ENCODE results near the gene GPA33. TPM values are rescaled to one million over a fixed set of nuclear protein-coding genes. Genes with fewer than 3 reads are reported as not detected.

The GPA33 gene
- total and polyA plus RNA-seq, 2 donors (not counting 1 experiment from before 2014, with no cell fraction given): not detected

DNA sequence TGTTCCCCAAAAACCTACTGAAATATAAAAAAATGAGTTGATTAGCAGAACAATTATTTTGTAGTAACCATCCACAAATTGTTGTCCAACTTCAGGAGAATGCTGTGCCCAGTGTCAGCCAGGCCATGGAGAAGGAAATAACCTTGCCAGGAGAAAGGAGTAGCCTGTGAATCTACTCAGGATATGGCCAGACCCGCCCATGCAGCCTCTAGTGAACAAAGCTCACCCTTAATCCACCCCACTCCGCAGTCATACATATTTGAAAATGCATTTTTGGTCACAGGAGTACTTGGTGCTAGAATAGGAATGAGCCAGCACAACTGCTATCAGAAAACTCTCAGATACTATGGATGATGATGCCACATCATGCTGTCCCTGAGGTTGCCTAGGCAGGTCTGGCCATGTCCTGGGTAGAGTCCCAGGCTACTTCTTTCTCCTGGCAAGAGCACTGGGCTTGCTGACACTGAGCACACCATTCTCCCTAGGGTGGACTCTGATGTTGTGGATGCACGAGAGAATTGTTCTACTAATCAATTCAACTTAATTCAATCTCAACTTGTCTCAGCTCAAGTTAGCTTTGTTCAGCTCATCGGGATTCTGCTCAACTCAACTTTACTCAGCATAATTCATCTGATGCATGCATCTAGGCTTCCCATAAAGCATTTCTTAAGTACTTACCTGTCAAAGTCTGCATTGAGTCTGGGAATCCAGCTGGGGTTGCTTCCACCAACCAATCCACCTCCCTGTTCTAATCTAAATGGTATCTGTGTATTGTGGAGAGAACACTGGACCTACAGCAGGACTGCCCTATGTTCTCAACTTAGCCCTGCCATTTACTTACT lies 21.9 kb upstream of the GPA33 start:
- no peaks in the 10 kb centered on the region for H3K27me3 ChIP-seq (ENCODE audit: control insufficient read depth, insufficient read depth, low read length)
- no peaks in the 10 kb centered on the region for H3K36me3 ChIP-seq (ENCODE audit: control insufficient read depth, insufficient read depth, low read length)
- no peaks in the 10 kb centered on the region for H3K79me2 ChIP-seq (ENCODE audit: control insufficient read depth, insufficient read depth, low read length)
- no peaks in the 10 kb centered on the region for H3K9me3 ChIP-seq (ENCODE audit: control insufficient read depth, insufficient read depth, low read depth, low read length)
- H3K27ac ChIP-seq (ENCODE audit: insufficient read depth, low read length): no peak overlapping the region
- H3K9ac ChIP-seq (ENCODE audit: insufficient read depth, low read length): no peak overlapping the region
- no peaks in the 10 kb centered on the region for H4K20me1 ChIP-seq (ENCODE audit: control insufficient read depth, extremely low read depth, insufficient read depth, low read length)
- no peak for DNase-seq (ENCODE audit: low read depth in 2 of 2)
- H3K4me3 ChIP-seq (replicated peaks in 1 of 4; ENCODE audit: control extremely low read depth in 1 of 4, insufficient read depth in 1 of 4, low read depth in 3 of 4, low read length in 4 of 4): no peak overlapping the region
- no peak for TF ChIP-seq CTCF (conservative IDR thresholded peaks at IDR 0.05 in 1 of 2, IDR thresholded peaks at IDR 0.05 in 1 of 2; ENCODE audit: low read depth in 1 of 2, low read length in 2 of 2)
- TF ChIP-seq EZH2 (IDR thresholded peaks at IDR 0.05; ENCODE audit: low read length, missing control alignments): no peak
- H2AFZ ChIP-seq (ENCODE audit: low read length): no peak overlapping the region
- no peak overlapping the region for H3K4me2 ChIP-seq (ENCODE audit: extremely low read depth, insufficient read depth, low read length)
- H3K4me1 ChIP-seq (ENCODE audit: control insufficient read depth, extremely low read depth, insufficient read depth, low read length): no peaks in the 10 kb centered on the region

DNA sequence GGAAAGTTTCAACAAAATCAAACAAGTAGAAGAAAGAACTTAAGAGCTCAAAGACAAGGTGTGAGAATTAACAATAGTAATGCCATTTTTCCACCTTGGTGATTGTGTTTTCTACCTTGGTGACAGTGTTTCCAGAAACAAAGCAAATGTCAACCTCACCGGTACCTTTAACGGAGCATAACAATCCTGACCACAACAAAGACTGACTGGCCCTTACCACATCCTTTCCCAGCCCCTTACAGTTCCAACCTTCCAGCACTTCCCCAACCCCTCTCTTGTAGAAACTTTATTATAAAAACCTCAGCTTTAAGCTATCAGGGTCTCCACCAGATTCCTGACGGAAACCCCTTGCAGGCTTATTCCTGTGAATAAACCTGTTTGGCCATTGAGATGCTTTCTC lies 20.4 kb upstream of the GPA33 start:
- TF ChIP-seq CTCF (conservative IDR thresholded peaks at IDR 0.05 in 1 of 2, IDR thresholded peaks at IDR 0.05 in 1 of 2; ENCODE audit: low read depth in 1 of 2, low read length in 2 of 2) (no peak), EZH2 (IDR thresholded peaks at IDR 0.05; ENCODE audit: low read length, missing control alignments) (no peak)
- Histone ChIP-seq H3K27me3 (ENCODE audit: control insufficient read depth, insufficient read depth, low read length) (no peaks in the 10 kb centered on the region), H2AFZ (ENCODE audit: low read length) (no peak overlapping the region), H3K4me1 (ENCODE audit: control insufficient read depth, extremely low read depth, insufficient read depth, low read length) (no peaks in the 10 kb centered on the region), H3K36me3 (ENCODE audit: control insufficient read depth, insufficient read depth, low read length) (no peaks in the 10 kb centered on the region), H3K79me2 (ENCODE audit: control insufficient read depth, insufficient read depth, low read length) (no peaks in the 10 kb centered on the region), H3K4me3 (replicated peaks in 1 of 4; ENCODE audit: control extremely low read depth in 1 of 4, insufficient read depth in 1 of 4, low read depth in 3 of 4, low read length in 4 of 4) (no peak overlapping the region), H3K4me2 (ENCODE audit: extremely low read depth, insufficient read depth, low read length) (no peak overlapping the region), H3K27ac (ENCODE audit: insufficient read depth, low read length) (no peak overlapping the region), H3K9me3 (ENCODE audit: control insufficient read depth, insufficient read depth, low read depth, low read length) (no peaks in the 10 kb centered on the region), H4K20me1 (ENCODE audit: control insufficient read depth, extremely low read depth, insufficient read depth, low read length) (no peaks in the 10 kb centered on the region), H3K9ac (ENCODE audit: insufficient read depth, low read length) (no peak overlapping the region)
- no peak for DNase-seq (ENCODE audit: low read depth in 2 of 2)

GRCh38 chr1:167109125-167109524 lies 18.9 kb upstream of the GPA33 start:
- no peak overlapping the region for H3K27ac ChIP-seq (ENCODE audit: insufficient read depth, low read length)
- H3K4me1 ChIP-seq (ENCODE audit: control insufficient read depth, extremely low read depth, insufficient read depth, low read length): no peaks in the 10 kb centered on the region
- no peak overlapping the region for H3K4me2 ChIP-seq (ENCODE audit: extremely low read depth, insufficient read depth, low read length)
- TF ChIP-seq EZH2 (IDR thresholded peaks at IDR 0.05; ENCODE audit: low read length, missing control alignments) (no peak), CTCF (conservative IDR thresholded peaks at IDR 0.05 in 1 of 2, IDR thresholded peaks at IDR 0.05 in 1 of 2; ENCODE audit: low read depth in 1 of 2, low read length in 2 of 2) (no peak)
- H4K20me1 ChIP-seq (ENCODE audit: control insufficient read depth, extremely low read depth, insufficient read depth, low read length): no peaks in the 10 kb centered on the region
- no peaks in the 10 kb centered on the region for H3K27me3 ChIP-seq (ENCODE audit: control insufficient read depth, insufficient read depth, low read length)
- H3K4me3 ChIP-seq (replicated peaks in 1 of 4; ENCODE audit: control extremely low read depth in 1 of 4, insufficient read depth in 1 of 4, low read depth in 3 of 4, low read length in 4 of 4): no peak overlapping the region
- no peak for DNase-seq (ENCODE audit: low read depth in 2 of 2)
- no peak overlapping the region for H2AFZ ChIP-seq (ENCODE audit: low read length)
- no peaks in the 10 kb centered on the region for H3K9me3 ChIP-seq (ENCODE audit: control insufficient read depth, insufficient read depth, low read depth, low read length)
- H3K36me3 ChIP-seq (ENCODE audit: control insufficient read depth, insufficient read depth, low read length): no peaks in the 10 kb centered on the region
- no peaks in the 10 kb centered on the region for H3K79me2 ChIP-seq (ENCODE audit: control insufficient read depth, insufficient read depth, low read length)
- no peak overlapping the region for H3K9ac ChIP-seq (ENCODE audit: insufficient read depth, low read length)
